C4-2B (cell line): ENCODE data around the gene ELOVL6.
A peak's percentile ranks its signal among the peaks of the same experiment; 100 is the strongest.

Experiments used
- H3K27ac ChIP-seq: fragments of 450-650 bp; 2 replicates; pipeline ENCODE4 v1.5.1; 2017
- CTCF ChIP-seq: fragments of 450-650 bp; conservative IDR thresholded peaks from 2 replicates; pipeline ENCODE4 v1.5.1; 2017; ENCODE audit warnings: mild to moderate bottlenecking
- ZFX ChIP-seq: fragments of 450-650 bp; IDR thresholded peaks from 2 replicates; pipeline ENCODE4 v1.6.1; 2017

ELOVL6 gene

GRCh38 chr4:110059556-110060191 lies 138.7 kb downstream of the ELOVL6 start:
- peak overlapping the region; percentile 32; the same call in 1 of the 2 replicates for H3K27ac ChIP-seq
- TF ChIP-seq CTCF (no peak), ZFX (no peak)

- TF ChIP-seq ZFX: no peak
- no peak for TF ChIP-seq CTCF
- no peak overlapping the region for H3K27ac ChIP-seq
These were observed 139.7 kb downstream of the ELOVL6 start for GRCh38 chr4:110058677-110059076.

- TF ChIP-seq CTCF (no peak), ZFX (no peak)
- no peak overlapping the region for H3K27ac ChIP-seq
These were observed 143.2 kb downstream of the ELOVL6 start for GRCh38 chr4:110055158-110055768.

- TF ChIP-seq CTCF (peak; percentile 82), ZFX (no peak)
- no peak overlapping the region for H3K27ac ChIP-seq
These were observed 148.2 kb downstream of the ELOVL6 start for GRCh38 chr4:110049951-110050925.

GRCh38 chr4:110046588-110047049 lies 151.8 kb downstream of the ELOVL6 start:
- TF ChIP-seq CTCF: no peak
- no peak for TF ChIP-seq ZFX
- H3K27ac ChIP-seq: no peak overlapping the region

- no peak overlapping the region for H3K27ac ChIP-seq
- TF ChIP-seq CTCF (no peak), ZFX (no peak)
These were observed 155.6 kb downstream of the ELOVL6 start for GRCh38 chr4:110042545-110043517.
